ENCODE measurements around the gene LMO7. TPM values are rescaled to one million over a fixed set of nuclear protein-coding genes. Genes with fewer than 3 reads are reported as not detected.

Gene LMO7
- total RNA-seq, 2 experiments from 2014 or later = 12.2 to 15.3 TPM

GRCh38 chr13:75804605-75805004 lies 168.5 kb downstream of the LMO7 start:
- peaks cover 17% of the 10 kb centered on the region for H3K36me3 Mint-ChIP-seq (ENCODE audit: low read depth)
- H3K27me3 Mint-ChIP-seq = no peaks in the 10 kb centered on the region
- peaks cover 32% of the 10 kb centered on the region for H3K4me1 Mint-ChIP-seq (ENCODE audit: low read depth)
- H3K9me3 Mint-ChIP-seq = no peaks in the 10 kb centered on the region
- no peak for TF ChIP-seq CTCF (IDR thresholded peaks at IDR 0.05)
- intact Hi-C loops (cut with micrococcal nuclease) = loop anchor here (5.0 kb wide), 1 partner anchor 107 kb away; no protein-coding TSS in a partner anchor
- CTCF ChIA-PET = interaction anchor here (0.9 to 4.4 kb wide), 2 partner anchors 108 to 116 kb away, joined by 3 to 38 read pairs; no protein-coding TSS in a partner anchor
- ATAC-seq = no peak
- H3K4me3 Mint-ChIP-seq = no peak overlapping the region
- no peak for DNase-seq
- H3K27ac Mint-ChIP-seq = no peak overlapping the region
- POLR2A ChIA-PET = no interaction called here

- ATAC-seq = no peak
- ChIA-PET POLR2A (no interaction called here), CTCF (interaction anchor here (1.0 to 4.4 kb wide), 3 partner anchors 15 to 109 kb away, joined by 3 to 38 read pairs (median 4); no protein-coding TSS in a partner anchor)
- Mint-ChIP-seq H3K36me3 (ENCODE audit: low read depth) (peaks cover 14% of the 10 kb centered on the region), H3K27ac (no peak overlapping the region), H3K4me3 (no peak overlapping the region), H3K4me1 (ENCODE audit: low read depth) (peaks cover 24% of the 10 kb centered on the region), H3K27me3 (no peaks in the 10 kb centered on the region), H3K9me3 (no peaks in the 10 kb centered on the region)
- no peak for TF ChIP-seq CTCF (IDR thresholded peaks at IDR 0.05)
- intact Hi-C loops (cut with micrococcal nuclease) = no loop called here
- no peak for DNase-seq
Observed at GRCh38 chr13:75806117-75806516, 170.0 kb downstream of the LMO7 start.

GRCh38 chr13:75811361-75811760 lies 175.2 kb downstream of the LMO7 start:
- no peak overlapping the region for H3K4me3 Mint-ChIP-seq
- no peak overlapping the region for H3K27ac Mint-ChIP-seq
- TF ChIP-seq CTCF (IDR thresholded peaks at IDR 0.05) = no peak
- peaks cover 7% of the 10 kb centered on the region for H3K36me3 Mint-ChIP-seq (ENCODE audit: low read depth)
- ChIA-PET POLR2A (interaction anchor here (1.3 kb wide), 1 partner anchor 50 kb away, joined by 3 read pairs; no protein-coding TSS in a partner anchor), CTCF (interaction anchor here (0.7 to 2.1 kb wide), 4 partner anchors 12 to 137 kb away, joined by 3 to 8 read pairs (median 5); no protein-coding TSS in a partner anchor)
- H3K9me3 Mint-ChIP-seq = no peaks in the 10 kb centered on the region
- ATAC-seq = no peak
- intact Hi-C loops (cut with micrococcal nuclease) = no loop called here
- peaks cover 2% of the 10 kb centered on the region for H3K4me1 Mint-ChIP-seq (ENCODE audit: low read depth)
- DNase-seq = no peak
- no peaks in the 10 kb centered on the region for H3K27me3 Mint-ChIP-seq

- H3K36me3 Mint-ChIP-seq (ENCODE audit: low read depth) = peaks cover 6% of the 10 kb centered on the region
- no peak overlapping the region for H3K4me3 Mint-ChIP-seq
- POLR2A ChIA-PET = no interaction called here
- no peak for ATAC-seq
- no peak overlapping the region for H3K27ac Mint-ChIP-seq
- CTCF ChIA-PET = interaction anchor here (0.7 to 2.1 kb wide), 3 partner anchors 13 to 116 kb away, joined by 3 to 8 read pairs (median 7); no protein-coding TSS in a partner anchor
- peaks cover 2% of the 10 kb centered on the region for H3K4me1 Mint-ChIP-seq (ENCODE audit: low read depth)
- TF ChIP-seq CTCF (IDR thresholded peaks at IDR 0.05) = no peak
- H3K9me3 Mint-ChIP-seq = no peaks in the 10 kb centered on the region
- intact Hi-C loops (cut with micrococcal nuclease) = no loop called here
- DNase-seq = no peak
- no peaks in the 10 kb centered on the region for H3K27me3 Mint-ChIP-seq
Observed at GRCh38 chr13:75811841-75812240, 175.7 kb downstream of the LMO7 start.

- CTCF ChIA-PET = interaction anchor here (1.0 kb wide), 1 partner anchor 117 kb away, joined by 4 read pairs; no protein-coding TSS in a partner anchor
- no peak for ATAC-seq
- peaks cover 2% of the 10 kb centered on the region for H3K4me1 Mint-ChIP-seq (ENCODE audit: low read depth)
- no peak overlapping the region for H3K4me3 Mint-ChIP-seq
- TF ChIP-seq CTCF (IDR thresholded peaks at IDR 0.05) = no peak
- DNase-seq = no peak
- no peaks in the 10 kb centered on the region for H3K27me3 Mint-ChIP-seq
- intact Hi-C loops (cut with micrococcal nuclease) = no loop called here
- H3K27ac Mint-ChIP-seq = no peak overlapping the region
- H3K36me3 Mint-ChIP-seq (ENCODE audit: low read depth) = no peaks in the 10 kb centered on the region
- no peaks in the 10 kb centered on the region for H3K9me3 Mint-ChIP-seq
- POLR2A ChIA-PET = no interaction called here
Observed at GRCh38 chr13:75812751-75813181, 176.6 kb downstream of the LMO7 start.

Data from activated CD8-positive, alpha-beta T cell treated with anti-CD3 and anti-CD28 coated beads for 36 hours (primary cell).